NCI-H2196 treated with DMSO at 0.1 percent for 48 hours (cell line): ENCODE results near the gene CACNA1S.
A peak's percentile ranks its signal among the peaks of the same experiment; 100 is the strongest.

Source experiments
- DNase-seq: peaks from one replicate; lab custom pipeline; 2025; ENCODE audit not compliant: unreplicated experiment; lab: John Stamatoyannopoulos, UW

The CACNA1S gene

GRCh38 chr1:201112173-201112731 is at the start of gene CACNA1S:
TSS of gene CACNA1S (minus strand) at chr1:201112426. CDS start at chr1:201112339, 87 bp downstream.
- no peak for DNase-seq

DNA sequence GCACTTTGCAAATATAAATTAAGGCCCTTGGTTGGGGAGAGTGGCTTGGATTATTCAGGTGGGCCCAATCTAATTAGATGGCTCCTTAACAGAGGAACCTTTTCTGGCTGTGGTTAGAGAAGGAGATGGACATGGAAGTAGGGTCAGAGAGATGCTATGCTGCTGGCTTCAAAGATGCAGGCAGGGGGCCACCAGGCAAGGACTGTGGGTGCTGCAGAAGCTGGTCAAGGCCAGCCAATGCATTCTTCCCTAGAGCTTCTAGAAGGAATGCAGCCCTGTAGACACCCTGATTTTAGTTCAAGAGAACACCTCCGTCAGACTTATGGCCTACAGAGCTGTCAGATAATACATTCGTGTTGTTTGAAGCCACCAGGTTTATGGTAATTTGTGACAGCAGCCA is 45.7 kb upstream of the CACNA1S start:
- no peak for DNase-seq

- DNase-seq = no peak
These were observed 44.6 kb upstream of the CACNA1S start for GRCh38 chr1:201156819-201157218.

DNA sequence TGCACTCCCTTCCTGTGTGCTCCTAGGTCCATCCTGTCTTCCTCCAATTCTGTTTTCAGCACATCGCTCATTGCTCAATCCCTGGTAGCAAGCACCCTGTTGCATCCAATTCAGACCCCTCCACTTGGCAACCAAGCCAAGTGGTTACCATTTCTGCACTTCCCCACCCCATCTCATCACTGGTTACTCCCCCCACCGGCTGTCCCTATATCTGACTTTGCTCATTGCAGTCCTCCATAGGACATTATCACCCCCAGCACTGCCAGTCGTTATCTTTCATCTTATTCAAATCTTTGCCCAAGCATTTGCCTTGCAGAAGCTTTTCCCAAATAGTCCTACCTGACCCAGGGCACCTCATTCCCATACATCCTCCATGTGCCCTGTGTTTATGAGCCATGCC is 44.1 kb upstream of the CACNA1S start:
- DNase-seq = no peak

DNA sequence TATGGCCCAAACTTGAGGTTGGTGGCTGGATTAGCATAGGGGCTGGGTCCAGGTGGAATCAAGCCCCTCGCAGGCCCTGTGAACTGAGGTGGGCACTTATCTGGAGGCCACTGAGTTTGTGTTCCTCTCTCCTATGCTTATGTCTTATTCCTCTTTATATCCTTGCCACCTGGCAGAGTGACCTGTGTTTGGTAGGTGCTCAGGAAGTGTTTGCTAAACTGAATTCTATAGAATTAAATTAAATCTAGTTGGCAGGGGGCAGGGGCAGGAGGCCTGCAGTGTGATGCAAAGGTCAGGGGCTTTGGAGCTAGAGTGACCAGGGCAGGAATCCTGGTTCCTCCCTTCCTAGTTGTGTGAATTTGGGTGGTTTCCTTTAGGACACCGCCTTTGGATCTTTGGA is 43.1 kb upstream of the CACNA1S start:
- no peak for DNase-seq

GRCh38 chr1:201154389-201155165 is 42.4 kb upstream of the CACNA1S start, which contains the start of gene TMEM9:
TSS of gene TMEM9 (minus strand) at chr1:201154474. CDS start at chr1:201153923, 551 bp downstream.
- peak; percentile 85 for DNase-seq

DNA sequence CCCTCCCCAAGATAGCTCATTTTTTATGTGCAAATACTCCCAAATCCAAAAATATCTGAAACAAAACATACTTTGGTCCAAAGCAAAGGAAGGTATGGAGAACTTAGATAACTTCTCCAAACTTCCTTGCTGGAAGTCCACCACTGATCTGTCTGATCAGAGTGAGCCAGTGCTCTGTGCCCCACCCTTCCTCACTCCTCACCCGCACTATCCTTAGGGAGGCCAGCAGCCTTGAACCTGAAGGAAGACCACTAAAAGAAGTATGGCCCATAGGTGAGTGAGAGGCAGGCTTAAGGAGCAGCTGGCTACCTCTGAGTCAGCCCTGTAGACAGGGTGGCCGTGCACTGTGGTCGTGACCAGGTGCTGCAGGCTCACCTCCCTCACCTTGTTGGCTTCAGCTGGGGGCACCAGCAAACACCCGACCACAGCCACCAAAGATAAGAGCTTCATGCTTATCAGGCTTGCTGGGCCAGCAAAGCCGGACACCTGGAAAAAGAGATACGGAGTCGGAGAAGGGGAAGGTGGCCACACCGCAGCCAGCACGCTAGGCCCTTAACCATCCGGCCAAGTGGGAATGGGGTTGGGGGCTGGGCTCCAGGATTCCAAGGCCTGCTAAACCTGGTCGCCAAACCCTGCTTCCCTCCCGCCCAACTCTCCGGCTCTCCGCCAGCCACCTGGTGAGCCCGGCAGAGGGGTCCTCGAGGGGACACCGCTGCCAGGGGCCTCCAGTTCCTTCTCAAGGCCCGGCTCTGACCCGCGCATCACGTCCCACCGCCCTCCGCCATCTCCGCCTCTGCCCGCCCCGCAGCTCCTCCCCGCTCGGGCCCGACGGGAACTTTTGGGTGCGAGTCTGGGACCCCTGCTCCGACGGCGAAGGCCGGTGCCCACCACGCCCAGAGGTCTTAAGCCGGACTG is 41.5 kb upstream of the CACNA1S start:
- DNase-seq = peak; percentile 66

DNA sequence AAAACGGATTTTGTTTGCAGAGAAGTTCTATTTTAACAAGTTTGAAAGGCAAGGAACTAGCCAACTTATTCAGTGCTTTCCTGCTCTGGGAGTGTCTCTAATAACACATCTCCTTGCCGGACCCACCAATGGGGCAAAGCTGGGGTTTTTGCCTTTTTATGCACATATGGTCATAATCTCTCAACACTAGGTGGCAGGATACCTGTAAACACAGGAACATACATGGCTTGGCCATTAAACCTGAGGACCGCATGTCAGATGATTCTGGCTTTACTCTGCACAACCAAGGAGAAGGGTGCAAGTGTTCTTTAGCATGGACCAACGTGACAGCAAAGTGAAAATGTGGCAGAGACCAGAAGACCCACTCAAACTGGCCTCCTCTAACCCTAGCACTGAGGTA is 37.2 kb upstream of the CACNA1S start:
- DNase-seq = peak; percentile 30

DNA sequence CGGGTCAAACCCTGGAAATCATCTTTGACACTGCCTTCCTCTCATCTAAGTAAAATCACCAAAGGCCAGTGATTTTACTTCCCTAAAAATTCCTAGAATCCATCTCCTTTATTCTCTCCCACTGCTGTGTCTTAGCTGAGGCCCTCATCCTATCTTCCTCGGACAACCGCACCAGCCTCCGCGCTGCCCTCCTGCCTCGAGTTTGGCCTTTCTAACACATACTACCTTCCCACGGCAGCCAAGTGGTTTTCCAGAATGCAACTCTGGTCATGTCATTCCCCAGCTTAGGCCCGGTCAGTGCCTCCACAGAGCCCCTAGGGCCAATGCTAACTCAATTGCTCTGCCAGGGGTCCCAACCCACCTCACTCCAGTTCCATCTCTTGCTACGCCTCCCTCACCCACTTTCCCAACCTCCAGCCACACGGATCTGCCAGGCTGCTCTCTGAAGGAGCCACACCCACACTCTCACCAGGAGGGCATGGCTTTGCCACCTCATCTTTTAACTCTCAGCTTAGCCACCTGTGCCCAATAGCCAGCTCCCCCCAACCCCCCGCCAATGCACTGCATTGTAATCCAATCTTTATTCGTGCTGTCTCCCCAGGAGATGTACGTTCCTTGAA is 35.3 kb upstream of the CACNA1S start:
- DNase-seq = no peak

DNA sequence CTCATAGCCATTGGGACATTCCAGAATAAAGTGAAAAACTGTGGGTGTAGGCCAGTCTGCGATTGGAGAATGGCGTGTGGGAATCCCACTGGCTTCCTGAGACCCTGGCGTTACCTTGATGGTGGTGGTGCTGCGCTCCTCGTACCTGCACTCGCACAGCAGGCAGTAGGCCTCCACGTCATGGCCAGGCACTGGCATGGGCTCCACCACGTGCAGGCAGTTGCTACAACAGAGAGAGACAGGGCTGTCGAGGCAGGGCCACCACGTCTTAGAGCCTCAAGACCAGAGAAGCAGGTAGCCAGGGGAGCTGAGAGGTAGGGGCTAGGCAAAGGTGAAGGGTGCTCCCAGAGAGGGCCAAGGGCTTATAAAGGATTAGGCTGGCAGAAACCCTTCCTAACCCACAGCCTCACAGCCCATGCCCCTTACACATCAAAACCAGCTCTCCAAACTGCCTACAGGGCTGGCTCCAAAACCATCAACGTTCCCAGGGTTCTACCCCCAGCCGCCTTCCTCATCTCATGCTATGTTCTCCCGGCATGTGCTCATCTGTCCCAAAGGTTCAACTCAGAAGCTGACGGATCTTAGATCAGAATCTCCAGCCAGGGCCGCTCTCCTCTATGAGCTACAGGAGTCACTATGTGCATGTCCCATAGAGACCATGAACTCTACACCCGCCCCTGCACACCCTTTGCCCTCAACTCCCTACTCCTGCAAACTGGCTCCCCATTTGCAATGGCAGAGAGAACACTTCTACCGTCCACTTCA is 34.6 kb upstream of the CACNA1S start:
- no peak for DNase-seq

- no peak for DNase-seq
These were observed 33.6 kb upstream of the CACNA1S start for GRCh38 chr1:201145816-201146215.

GRCh38 chr1:201145132-201145531 is 32.9 kb upstream of the CACNA1S start:
- no peak for DNase-seq

- no peak for DNase-seq
These were observed 32.5 kb upstream of the CACNA1S start for GRCh38 chr1:201144701-201145100.

DNA sequence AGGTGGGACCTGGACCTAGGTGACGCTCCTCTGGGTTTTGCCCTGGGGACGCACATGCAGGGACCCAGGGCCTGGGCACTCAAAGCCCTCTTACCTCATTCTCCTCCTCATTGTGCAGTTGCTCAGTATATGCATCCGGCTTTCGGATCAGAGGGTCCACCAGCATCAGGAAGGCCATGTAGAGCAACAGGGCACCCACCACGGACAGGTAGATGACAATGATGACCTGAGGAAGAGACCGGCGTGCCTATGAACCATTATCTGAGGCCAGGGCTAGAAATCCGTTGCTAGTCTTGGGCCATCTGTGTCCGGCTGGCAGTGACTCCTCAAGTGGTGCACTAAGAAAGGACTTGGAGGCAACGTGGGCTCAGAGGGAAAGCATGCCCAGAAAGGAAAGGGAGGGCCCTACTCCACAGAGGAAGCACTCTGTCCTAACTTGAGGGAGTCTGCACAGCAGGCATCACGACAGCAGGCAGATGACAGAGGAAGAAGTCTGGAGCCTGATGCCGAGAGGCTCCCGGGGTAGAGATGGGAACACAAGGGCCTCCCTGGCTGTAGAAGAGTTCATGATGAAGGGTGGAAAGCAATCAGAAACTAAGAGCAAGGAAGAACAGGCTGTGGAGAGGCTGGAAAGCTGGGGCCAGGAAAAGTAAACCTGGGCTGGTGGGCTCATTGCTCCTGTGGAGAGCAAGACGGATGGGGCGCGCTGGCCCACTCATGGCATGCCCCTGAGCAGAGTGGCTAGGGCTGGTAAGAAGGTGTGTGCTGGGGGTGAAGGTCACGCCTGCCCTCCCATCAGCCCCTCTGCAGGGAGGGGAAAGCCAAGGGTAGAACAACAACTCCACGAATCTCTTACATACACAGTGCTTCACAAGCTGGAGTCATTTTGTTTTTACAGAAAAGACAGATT is 31.8 kb upstream of the CACNA1S start:
- DNase-seq = no peak

DNA sequence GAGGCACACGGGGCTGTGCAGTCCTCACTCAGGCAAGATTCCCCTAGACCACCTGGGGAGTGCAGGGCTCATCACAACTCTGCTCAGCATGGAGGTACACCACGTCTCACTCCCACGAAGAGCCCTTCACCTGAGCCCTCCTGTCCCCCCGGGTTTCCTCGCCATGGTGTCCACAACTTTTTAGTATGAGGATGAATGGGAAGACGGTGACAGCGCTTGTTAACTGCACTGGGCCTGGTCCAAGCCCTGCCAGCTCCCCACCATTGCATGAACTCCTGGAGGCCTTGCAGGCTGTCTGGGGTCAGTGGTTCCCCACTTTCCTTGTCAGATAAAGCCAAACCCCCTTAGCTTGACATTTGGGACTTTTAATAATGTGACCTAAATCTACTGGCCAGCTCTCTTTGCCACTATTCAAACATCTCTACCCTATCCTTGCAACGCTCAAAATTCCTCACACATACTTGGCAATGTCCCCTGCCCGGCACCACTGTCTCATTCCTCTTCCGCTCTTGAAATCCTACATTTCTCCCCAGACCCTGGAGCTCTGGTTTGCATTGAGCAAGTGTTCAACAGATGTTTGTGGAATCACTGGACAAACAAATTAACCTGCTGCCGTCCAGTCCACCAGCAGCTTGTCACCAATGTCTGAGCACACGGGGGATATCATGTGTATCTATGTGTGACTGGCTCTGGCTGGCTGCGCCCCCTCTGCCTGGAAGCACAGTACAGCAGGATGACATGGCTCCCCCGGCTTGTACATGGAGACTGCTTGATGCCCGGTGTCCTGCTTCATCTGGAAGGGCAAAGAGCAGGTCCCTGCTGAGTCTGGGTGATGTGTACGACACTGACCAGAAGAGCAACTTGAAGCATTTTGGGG is 30.9 kb upstream of the CACNA1S start:
- DNase-seq = no peak

GRCh38 chr1:201142011-201142848 is 30.0 kb upstream of the CACNA1S start:
- DNase-seq = no peak

DNA sequence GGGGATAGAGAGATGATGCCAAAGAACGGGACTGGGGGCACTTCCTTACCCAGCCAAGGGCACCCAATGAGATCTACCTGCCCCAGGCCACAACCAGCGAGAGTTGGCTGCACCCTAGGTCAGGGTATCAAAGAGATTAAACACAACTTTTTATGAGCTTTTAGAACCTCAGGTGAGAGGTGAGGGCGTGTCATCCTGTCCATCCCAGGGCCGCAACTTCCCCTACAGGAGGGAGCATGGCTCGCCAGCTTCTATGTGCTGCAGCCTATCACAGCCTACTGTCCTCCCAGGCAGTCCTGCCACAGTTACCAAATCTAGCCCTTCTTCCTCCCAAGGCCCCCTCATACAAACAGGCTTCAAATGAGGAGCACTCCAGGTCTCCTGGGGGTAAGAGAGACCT is 29.2 kb upstream of the CACNA1S start:
- DNase-seq = no peak

- no peak for DNase-seq
These were observed 28.7 kb upstream of the CACNA1S start for GRCh38 chr1:201140941-201141260.
